ENCODE measurements around the gene HSD3B7.

The HSD3B7 gene

DNA sequence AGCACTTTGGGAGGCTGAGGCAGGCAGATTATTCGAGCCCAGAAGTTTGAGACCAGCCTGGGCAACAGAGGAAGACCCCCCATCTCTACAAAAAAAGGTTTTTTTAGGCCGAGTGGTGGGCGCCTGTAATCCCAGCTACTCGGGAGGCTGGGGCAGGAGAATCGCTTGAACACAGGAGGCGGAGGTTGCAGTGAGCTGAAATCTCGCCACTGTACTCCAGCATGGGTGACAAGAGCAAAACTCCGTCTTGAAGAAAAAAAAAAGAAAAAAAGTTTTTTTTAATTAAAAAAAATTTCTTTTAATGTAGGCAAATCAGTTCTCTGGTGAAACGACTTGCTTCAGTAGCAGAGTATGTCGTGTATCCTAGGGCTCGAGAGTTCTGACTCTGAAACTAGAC lies 10.9 kb downstream of the HSD3B7 start:
- H3K27ac ChIP-seq (ENCODE audit: low read depth, low read length): no peak overlapping the region
- peak overlapping the region; percentile 65 for H3K4me3 ChIP-seq (ENCODE audit: low read depth, low read length)
- H3K27me3 ChIP-seq (ENCODE audit: control insufficient read depth, insufficient read depth, low read length): peaks cover 13% of the 10 kb centered on the region
- no peak overlapping the region for H3K9ac ChIP-seq (ENCODE audit: low read length)
- no peaks in the 10 kb centered on the region for H3K9me3 ChIP-seq (ENCODE audit: control insufficient read depth, insufficient read depth, low read depth, low read length)
- H3K4me1 ChIP-seq (ENCODE audit: control insufficient read depth, insufficient read depth, low read length): peaks cover 13% of the 10 kb centered on the region
- H3K36me3 ChIP-seq (ENCODE audit: control insufficient read depth, insufficient read depth, low read length): 0 out of 2 replicates have a peak, but pooled peaks cover 7% of the 10 kb centered on the region

DNA sequence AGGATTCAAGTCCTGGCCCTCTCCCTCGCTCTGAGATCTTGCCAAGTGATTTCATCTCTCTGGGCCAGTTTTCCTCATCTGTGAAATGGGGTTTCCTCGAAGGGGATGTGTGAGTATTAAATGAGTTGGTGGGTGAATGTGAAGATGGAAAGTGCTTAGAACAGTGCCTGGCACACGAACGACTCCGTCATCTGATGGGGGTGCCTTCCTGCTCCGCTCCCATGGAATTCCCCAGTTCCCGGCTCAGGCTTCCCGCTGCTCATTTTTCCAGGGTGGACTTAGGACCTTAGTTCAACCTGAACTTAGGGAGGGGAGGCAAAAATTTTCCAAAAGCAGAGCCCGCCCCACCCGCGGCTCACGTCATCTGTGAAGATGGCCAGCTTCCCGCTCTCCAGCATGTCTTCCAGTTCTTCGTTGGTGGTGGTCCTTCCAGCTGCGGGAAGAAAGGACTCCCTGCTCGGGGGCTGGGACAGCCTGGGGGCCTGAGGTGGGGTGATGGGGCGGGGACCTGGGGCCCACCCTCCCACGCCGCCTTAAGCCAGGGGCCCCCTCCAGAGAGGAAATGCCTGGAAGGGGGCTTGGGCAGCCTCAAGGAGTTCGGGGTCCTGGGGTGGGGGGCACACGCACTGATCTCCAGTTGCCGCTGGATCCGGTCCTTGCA lies 11.4 kb downstream of the HSD3B7 start:
- Histone ChIP-seq H3K36me3 (ENCODE audit: control insufficient read depth, insufficient read depth, low read length) (0 out of 2 replicates have a peak, but pooled peaks cover 2% of the 10 kb centered on the region), H3K9me3 (ENCODE audit: control insufficient read depth, insufficient read depth, low read depth, low read length) (no peaks in the 10 kb centered on the region), H3K4me3 (ENCODE audit: low read depth, low read length) (peak overlapping the region; percentile 65), H3K4me1 (ENCODE audit: control insufficient read depth, insufficient read depth, low read length) (peaks cover 13% of the 10 kb centered on the region), H3K9ac (ENCODE audit: low read length) (peak overlapping the region; percentile 10), H3K27me3 (ENCODE audit: control insufficient read depth, insufficient read depth, low read length) (peaks cover 13% of the 10 kb centered on the region), H3K27ac (ENCODE audit: low read depth, low read length) (no peak overlapping the region)

DNA sequence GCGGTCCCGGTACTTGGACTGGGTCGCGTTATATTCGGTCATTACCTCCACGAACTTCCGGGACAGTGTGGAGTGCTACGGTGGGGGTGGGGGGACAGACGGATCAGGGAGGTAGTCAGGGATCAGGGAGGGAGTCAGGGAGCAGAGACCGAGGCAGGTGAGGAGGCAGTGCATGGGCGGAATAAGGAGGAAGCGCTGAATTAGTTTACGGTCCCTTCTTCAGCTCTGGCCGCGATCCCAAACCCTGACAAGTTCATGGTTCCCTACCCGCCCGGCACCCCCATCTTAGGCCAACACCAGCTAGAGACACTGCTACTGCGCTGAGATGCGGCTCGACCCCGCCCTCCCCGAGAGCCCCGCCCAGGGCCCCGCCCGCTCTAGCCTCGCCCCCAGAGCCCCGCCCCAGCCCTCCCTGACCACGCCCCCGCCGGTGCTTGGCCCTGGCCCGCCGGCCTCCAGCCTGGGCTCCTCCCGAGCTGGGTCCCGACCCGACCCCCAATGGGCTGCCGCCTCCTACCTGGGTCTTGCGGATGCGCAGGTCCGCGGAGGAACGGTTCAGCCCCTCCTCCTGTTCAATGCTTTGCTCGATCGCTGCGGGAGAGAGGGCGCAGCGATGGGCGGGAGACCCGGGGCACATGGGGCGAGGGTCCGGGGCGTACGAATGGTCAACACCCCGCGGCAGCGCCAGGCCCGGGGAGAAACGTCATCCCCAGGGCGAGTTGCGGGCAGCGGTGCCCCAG lies 12.1 kb downstream of the HSD3B7 start:
- peaks cover 13% of the 10 kb centered on the region for H3K27me3 ChIP-seq (ENCODE audit: control insufficient read depth, insufficient read depth, low read length)
- H3K9me3 ChIP-seq (ENCODE audit: control insufficient read depth, insufficient read depth, low read depth, low read length): no peaks in the 10 kb centered on the region
- peak overlapping the region; percentile 69 for H3K4me3 ChIP-seq (ENCODE audit: low read depth, low read length)
- H3K4me1 ChIP-seq (ENCODE audit: control insufficient read depth, insufficient read depth, low read length): peaks cover 13% of the 10 kb centered on the region
- 0 out of 2 replicates have a peak, but pooled peaks cover 2% of the 10 kb centered on the region for H3K36me3 ChIP-seq (ENCODE audit: control insufficient read depth, insufficient read depth, low read length)
- H3K9ac ChIP-seq (ENCODE audit: low read length): peak overlapping the region; percentile 45
- H3K27ac ChIP-seq (ENCODE audit: low read depth, low read length): no peak overlapping the region

- Histone ChIP-seq H3K4me3 (ENCODE audit: low read depth, low read length) (peak overlapping the region; percentile 69), H3K36me3 (ENCODE audit: control insufficient read depth, insufficient read depth, low read length) (no peaks in the 10 kb centered on the region), H3K27ac (ENCODE audit: low read depth, low read length) (no peak overlapping the region), H3K9ac (ENCODE audit: low read length) (peak overlapping the region; percentile 55), H3K27me3 (ENCODE audit: control insufficient read depth, insufficient read depth, low read length) (peaks cover 13% of the 10 kb centered on the region), H3K4me1 (ENCODE audit: control insufficient read depth, insufficient read depth, low read length) (peaks cover 13% of the 10 kb centered on the region), H3K9me3 (ENCODE audit: control insufficient read depth, insufficient read depth, low read depth, low read length) (no peaks in the 10 kb centered on the region)
These were observed 13.0 kb downstream of the HSD3B7 start for GRCh38 chr16:30997725-30998711.

- H3K4me1 ChIP-seq (ENCODE audit: control insufficient read depth, insufficient read depth, low read length): peaks cover 13% of the 10 kb centered on the region
- H3K27me3 ChIP-seq (ENCODE audit: control insufficient read depth, insufficient read depth, low read length): peaks cover 13% of the 10 kb centered on the region
- no peak overlapping the region for H3K4me3 ChIP-seq (ENCODE audit: low read depth, low read length)
- no peaks in the 10 kb centered on the region for H3K36me3 ChIP-seq (ENCODE audit: control insufficient read depth, insufficient read depth, low read length)
- no peaks in the 10 kb centered on the region for H3K9me3 ChIP-seq (ENCODE audit: control insufficient read depth, insufficient read depth, low read depth, low read length)
- H3K9ac ChIP-seq (ENCODE audit: low read length): no peak overlapping the region
- H3K27ac ChIP-seq (ENCODE audit: low read depth, low read length): no peak overlapping the region
These were observed 14.1 kb downstream of the HSD3B7 start for GRCh38 chr16:30998852-30999761.

DNA sequence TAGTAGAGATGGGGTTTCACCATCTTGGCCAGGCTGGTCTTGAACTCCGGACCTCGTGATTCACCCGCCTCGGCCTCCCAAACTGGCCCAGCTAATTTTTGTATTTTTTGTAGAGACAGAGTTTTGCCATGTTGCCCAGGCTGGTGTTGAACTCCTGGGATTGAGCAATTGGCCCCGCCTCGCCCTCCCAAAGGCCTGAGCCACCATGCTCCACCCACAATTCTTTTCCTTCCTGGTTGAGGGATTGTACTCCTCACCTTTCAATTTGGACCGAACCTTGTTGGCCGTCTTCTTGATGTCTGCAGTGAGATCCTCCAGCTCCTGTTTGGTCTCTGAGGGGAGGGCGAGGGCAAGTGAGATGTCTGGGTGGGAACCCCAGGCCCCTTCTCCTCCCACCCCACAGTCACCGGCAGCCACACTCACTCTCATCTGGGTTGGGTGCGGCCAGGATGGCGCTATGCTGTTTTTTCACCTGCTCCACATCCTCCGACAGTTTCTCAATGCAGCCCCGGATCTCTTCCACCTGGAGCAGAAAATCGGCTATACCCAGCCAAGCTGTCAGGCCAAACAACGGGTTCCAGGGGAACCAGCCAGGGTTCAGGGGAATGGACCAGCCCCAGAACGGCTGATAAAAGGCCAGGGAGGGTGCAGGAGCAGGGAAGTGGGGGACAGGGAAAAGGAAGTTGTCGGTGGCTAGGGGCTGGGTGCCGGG lies 15.8 kb downstream of the HSD3B7 start:
- Histone ChIP-seq H3K4me1 (ENCODE audit: control insufficient read depth, insufficient read depth, low read length) (peaks cover 15% of the 10 kb centered on the region), H3K9ac (ENCODE audit: low read length) (no peak overlapping the region), H3K27ac (ENCODE audit: low read depth, low read length) (no peak overlapping the region), H3K36me3 (ENCODE audit: control insufficient read depth, insufficient read depth, low read length) (no peaks in the 10 kb centered on the region), H3K27me3 (ENCODE audit: control insufficient read depth, insufficient read depth, low read length) (peaks cover 13% of the 10 kb centered on the region), H3K9me3 (ENCODE audit: control insufficient read depth, insufficient read depth, low read depth, low read length) (no peaks in the 10 kb centered on the region), H3K4me3 (ENCODE audit: low read depth, low read length) (no peak overlapping the region)

DNA sequence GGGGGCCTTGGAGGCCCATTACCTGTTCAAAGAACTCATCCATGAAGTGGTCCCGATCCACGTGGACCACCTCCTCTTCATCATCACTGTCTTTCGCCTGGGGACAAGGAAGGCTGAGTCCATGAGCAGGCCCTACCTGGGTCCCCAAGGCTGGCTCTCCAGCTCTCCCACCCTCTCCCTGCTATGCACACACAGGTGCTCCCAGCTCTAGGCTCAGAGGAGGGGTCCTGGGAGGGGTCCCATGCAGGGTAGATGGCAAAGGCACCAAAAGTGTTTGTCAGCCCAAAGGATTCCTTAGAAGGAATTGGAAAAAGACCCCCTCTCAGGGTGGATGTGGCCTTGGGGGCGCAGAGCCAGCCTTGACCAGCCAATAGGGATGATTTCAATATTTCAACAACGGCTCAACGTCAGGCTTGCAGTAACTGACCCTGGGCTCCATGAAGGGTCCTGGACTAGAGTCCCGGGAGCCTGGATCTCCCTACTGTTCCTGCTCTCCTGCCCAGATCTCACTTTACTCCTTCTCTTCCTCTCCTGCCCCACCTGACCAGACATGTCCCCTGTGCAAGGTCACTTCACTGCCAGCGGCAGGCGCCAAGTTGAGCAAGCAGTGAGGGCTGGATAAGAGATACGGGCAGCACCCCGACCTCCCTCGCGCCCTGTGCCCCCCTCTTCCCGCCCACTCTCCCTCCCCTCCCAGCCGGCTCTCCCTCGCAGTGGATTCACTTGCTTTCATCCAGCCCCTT lies 16.7 kb downstream of the HSD3B7 start:
- Histone ChIP-seq H3K27me3 (ENCODE audit: control insufficient read depth, insufficient read depth, low read length) (peaks cover 13% of the 10 kb centered on the region), H3K9me3 (ENCODE audit: control insufficient read depth, insufficient read depth, low read depth, low read length) (no peaks in the 10 kb centered on the region), H3K4me1 (ENCODE audit: control insufficient read depth, insufficient read depth, low read length) (peaks cover 20% of the 10 kb centered on the region), H3K36me3 (ENCODE audit: control insufficient read depth, insufficient read depth, low read length) (no peaks in the 10 kb centered on the region), H3K27ac (ENCODE audit: low read depth, low read length) (no peak overlapping the region), H3K4me3 (ENCODE audit: low read depth, low read length) (no peak overlapping the region), H3K9ac (ENCODE audit: low read length) (no peak overlapping the region)

GRCh38 chr16:31002250-31002700 lies 17.3 kb downstream of the HSD3B7 start:
- H3K36me3 ChIP-seq (ENCODE audit: control insufficient read depth, insufficient read depth, low read length): no peaks in the 10 kb centered on the region
- no peak overlapping the region for H3K9ac ChIP-seq (ENCODE audit: low read length)
- peaks cover 23% of the 10 kb centered on the region for H3K4me1 ChIP-seq (ENCODE audit: control insufficient read depth, insufficient read depth, low read length)
- H3K27me3 ChIP-seq (ENCODE audit: control insufficient read depth, insufficient read depth, low read length): peaks cover 13% of the 10 kb centered on the region
- H3K9me3 ChIP-seq (ENCODE audit: control insufficient read depth, insufficient read depth, low read depth, low read length): no peaks in the 10 kb centered on the region
- H3K27ac ChIP-seq (ENCODE audit: low read depth, low read length): no peak overlapping the region
- H3K4me3 ChIP-seq (ENCODE audit: low read depth, low read length): no peak overlapping the region

DNA sequence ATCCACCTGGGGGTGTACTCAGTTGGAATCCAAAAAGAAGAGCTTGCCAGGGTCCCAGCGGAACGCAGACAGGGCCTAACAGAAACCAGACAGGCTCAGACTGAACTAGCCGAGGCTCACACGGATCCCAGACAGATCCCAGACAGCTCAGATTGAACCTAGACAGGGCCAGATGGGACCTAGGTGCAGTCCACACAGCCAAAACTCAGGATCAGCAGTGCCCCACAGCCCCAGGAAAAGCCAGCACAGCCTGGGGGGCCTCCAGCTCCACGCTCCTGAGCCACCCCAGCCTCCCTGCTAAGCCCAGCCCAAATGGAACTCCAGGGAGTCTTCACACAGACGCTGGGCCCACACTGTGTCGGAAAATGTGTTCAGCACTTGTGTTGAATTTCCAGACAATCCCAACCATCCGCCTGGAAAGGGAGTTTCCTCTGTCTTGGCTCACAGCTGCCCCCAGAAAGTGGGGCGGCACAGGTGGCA lies 17.9 kb downstream of the HSD3B7 start:
- Histone ChIP-seq H3K4me3 (ENCODE audit: low read depth, low read length) (no peak overlapping the region), H3K36me3 (ENCODE audit: control insufficient read depth, insufficient read depth, low read length) (no peaks in the 10 kb centered on the region), H3K27me3 (ENCODE audit: control insufficient read depth, insufficient read depth, low read length) (peaks cover 7% of the 10 kb centered on the region), H3K27ac (ENCODE audit: low read depth, low read length) (no peak overlapping the region), H3K9ac (ENCODE audit: low read length) (no peak overlapping the region), H3K4me1 (ENCODE audit: control insufficient read depth, insufficient read depth, low read length) (peaks cover 20% of the 10 kb centered on the region), H3K9me3 (ENCODE audit: control insufficient read depth, insufficient read depth, low read depth, low read length) (no peaks in the 10 kb centered on the region)
